KBM-7 (cell line): ENCODE measurements around the gene MBOAT7.
"Not testable (repeated sequence)": the region's sequence is repeated elsewhere in the genome, so short reads cannot be mapped to it uniquely, and the experiment has no call there.

Experiments used
- DNase-seq: peaks from one replicate; pipeline ENCODE4 v3.0.0-alpha.2; 2015
- in situ Hi-C: fragments of 300-500 bp; cut with MboI; formaldehyde crosslinking; loops from 2 replicates; pipeline ENCODE4 v1.14.3; 2020; ENCODE audit warnings: low sequenced_read_pairs, low pct_unique_long_range_greater_than_20kb, mixed read lengths

Gene MBOAT7

DNA sequence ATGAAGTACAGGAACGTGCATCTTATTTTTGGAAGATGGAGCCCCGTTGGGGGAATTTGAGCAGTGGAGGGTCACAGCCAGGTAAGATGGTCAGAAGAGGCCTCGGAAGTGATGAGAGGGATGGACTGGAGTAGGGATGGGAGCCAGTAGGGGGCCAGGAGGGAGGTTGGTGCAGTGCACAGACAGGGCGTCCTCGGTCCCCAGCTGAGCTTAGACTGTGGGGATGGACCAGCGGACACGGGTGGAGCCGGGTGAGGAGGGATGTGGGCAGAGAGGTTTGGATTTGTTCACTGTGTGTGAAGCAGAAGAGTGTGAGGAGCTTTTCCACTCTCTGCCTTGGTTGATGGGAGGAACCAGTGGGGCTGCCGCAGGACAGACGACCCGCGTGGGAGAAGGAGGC is 21.9 kb upstream of the MBOAT7 start:
- in situ Hi-C loops: no loop called here
- no peak for DNase-seq

GRCh38 chr19:54209811-54210494 is 20.6 kb upstream of the MBOAT7 start:
- DNase-seq: peak; percentile 91
- in situ Hi-C loops: no loop called here

GRCh38 chr19:54209058-54209810 is 19.9 kb upstream of the MBOAT7 start:
- no peak for DNase-seq
- in situ Hi-C loops: no loop called here

GRCh38 chr19:54208784-54209057 is 19.3 kb upstream of the MBOAT7 start:
- no peak for DNase-seq
- in situ Hi-C loops: no loop called here

DNA sequence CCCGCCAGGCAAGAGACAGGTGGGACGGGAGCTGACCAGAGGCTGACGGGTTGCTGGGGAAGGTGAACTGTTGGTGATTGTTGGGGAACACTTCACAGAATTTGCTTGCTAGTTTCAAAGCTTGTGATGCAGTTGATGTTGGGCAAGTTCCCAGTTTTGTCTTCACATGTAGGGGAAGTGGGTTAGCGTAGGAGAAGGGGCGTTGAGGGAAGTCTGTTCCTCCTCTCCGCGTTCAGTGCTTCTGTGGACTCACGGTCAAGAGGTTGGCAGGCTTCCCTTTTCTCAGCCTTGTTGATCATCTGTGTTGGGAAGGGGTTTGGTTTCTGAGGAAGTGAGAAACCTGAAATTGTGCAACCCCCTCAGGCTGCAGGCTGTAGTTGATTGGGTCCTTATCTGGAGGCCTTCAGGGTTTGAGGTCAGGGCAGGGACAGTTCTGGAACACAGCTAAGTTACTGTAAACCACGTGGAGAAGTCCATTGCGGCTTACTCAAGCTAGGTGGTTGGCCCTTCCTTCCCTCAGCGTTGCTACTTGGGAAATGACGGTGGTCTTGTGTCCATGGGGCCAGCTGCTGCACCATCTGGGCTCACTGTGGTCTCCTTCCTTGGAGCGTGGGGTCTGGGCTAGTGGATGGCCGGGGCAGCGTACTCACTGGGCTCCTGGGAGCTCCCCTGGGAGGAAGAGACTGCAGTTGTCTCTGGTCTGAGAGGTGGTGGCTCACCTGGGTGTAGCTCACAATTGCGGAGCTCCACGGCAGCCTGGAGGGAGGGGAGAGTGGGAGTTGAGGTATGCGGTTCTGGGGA is 18.8 kb upstream of the MBOAT7 start:
- DNase-seq: peak; percentile 100

GRCh38 chr19:54207676-54207982 is 18.2 kb upstream of the MBOAT7 start:
- no peak for DNase-seq
- in situ Hi-C loops: no loop called here

More for the DNA sequence above, 18.8 kb upstream of the MBOAT7 start:
- in situ Hi-C loops: no loop called here

GRCh38 chr19:54207193-54207592 is 17.8 kb upstream of the MBOAT7 start:
- in situ Hi-C loops, DNase-seq: not testable (repeated sequence)

GRCh38 chr19:54206831-54207177 is 17.4 kb upstream of the MBOAT7 start:
- in situ Hi-C loops: no loop called here
- no peak for DNase-seq

- in situ Hi-C loops: no loop called here
- DNase-seq: no peak
These were observed 16.9 kb upstream of the MBOAT7 start for GRCh38 chr19:54206030-54206830.

DNA sequence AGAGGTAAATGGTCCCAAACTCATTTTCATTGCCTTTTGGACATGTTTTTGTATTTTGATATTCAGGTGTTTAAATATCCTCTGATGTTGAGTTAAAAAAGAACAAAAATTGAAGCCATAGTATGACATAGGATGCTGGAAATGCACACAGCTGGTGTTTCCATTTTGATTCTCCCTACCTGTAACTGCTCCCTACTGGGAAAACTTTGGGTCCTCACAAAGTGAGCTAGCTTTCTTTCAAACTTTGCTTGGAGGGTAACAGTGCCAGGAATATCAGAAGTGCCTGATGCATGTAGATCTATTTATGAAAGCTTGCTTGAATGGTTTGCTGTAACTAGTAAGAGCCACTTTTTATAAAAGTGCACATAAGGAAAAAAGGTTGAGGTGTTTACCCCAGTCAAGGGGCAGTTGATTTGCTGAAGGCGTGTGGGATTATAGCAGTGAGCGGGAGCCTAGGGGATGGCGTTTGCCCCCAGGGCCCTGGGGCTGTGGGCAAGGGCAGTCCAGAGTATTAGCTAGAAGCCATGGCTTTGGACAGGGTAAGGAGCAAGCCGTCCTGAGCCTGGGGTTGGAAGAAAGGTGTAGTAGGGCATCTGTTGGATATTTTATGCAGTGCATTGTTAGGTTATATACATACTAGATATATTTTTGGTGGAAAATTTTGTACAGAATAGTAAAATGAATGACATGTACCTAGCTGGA is 15.5 kb upstream of the MBOAT7 start:
- in situ Hi-C loops: no loop called here

DNA sequence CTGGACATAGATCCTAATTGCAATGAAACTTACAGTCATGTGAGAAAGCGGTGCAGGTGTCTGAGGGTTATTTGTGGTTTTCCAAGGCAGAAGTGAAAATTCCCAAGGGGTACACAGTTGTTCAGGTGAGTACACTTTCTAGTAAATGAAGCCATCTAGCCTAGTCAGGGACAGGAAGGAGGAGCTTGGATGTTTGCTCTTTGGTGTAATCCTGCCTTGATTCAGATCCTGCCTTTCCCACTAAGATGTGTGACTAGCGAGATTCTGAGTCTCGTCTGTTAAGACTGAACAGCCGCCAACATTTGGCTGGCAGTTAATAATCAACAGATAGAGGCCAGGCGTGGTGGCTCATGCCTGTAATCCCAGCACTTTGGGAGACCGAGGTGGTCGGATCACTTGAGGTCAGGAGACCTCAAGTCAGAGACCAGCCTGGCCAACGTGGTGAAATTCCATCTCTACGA is 13.8 kb upstream of the MBOAT7 start:
- in situ Hi-C loops: no loop called here
- DNase-seq: no peak

More for the DNA sequence above, 15.5 kb upstream of the MBOAT7 start:
- no peak for DNase-seq

DNA sequence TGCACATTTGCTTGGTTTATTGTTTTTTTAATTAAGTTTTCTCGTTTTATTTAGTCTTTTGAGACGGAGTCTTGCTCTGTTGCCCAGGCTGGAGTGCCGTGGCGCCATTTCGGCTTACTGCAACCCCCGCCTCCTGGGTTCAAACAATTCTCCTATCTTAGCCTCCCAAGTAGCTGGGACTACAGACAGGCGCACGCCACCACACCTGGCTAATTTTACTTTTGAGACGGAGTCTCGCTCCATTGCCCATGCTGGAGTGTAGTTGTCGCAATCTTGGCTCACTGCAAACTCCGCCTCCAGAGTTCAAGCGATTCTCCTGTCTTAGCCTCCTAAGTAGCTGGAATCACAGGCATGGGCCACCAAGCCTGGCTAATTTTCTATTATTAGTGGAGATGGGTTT is 12.6 kb upstream of the MBOAT7 start:
- no peak for DNase-seq
- in situ Hi-C loops: no loop called here

GRCh38 chr19:54201172-54201701 is 11.9 kb upstream of the MBOAT7 start:
- DNase-seq: no peak
- in situ Hi-C loops: no loop called here

- in situ Hi-C loops: no loop called here
- DNase-seq: no peak
These were observed 10.0 kb upstream of the MBOAT7 start for GRCh38 chr19:54199401-54199800.

GRCh38 chr19:54197121-54197520 is 7.7 kb upstream of the MBOAT7 start:
- in situ Hi-C loops: no loop called here

GRCh38 chr19:54196536-54196935 is 7.2 kb upstream of the MBOAT7 start:
- in situ Hi-C loops: no loop called here
- DNase-seq: no peak

More at GRCh38 chr19:54197121-54197520, 7.7 kb upstream of the MBOAT7 start:
- no peak for DNase-seq

GRCh38 chr19:54194463-54194862 is 5.1 kb upstream of the MBOAT7 start:
- in situ Hi-C loops, DNase-seq: not testable (repeated sequence)

GRCh38 chr19:54193011-54193410 is 3.6 kb upstream of the MBOAT7 start:
- no peak for DNase-seq
- in situ Hi-C loops: no loop called here
